Endodermal cell (in vitro differentiated cells): ENCODE results near the gene GMPPB. TPM values are rescaled to one million over a fixed set of nuclear protein-coding genes. Genes with fewer than 3 reads are reported as not detected.

ENCODE experiments used
- DNase-seq: peaks from one replicate; pipeline ENCODE4 v3.0.0-alpha.2; 2017
- H3K27ac ChIP-seq: 2 replicates; pipeline ENCODE4 v1.5.1; 2013; ENCODE audit warnings: mild to moderate bottlenecking, low read depth, low read length, moderate library complexity
- H3K27me3 ChIP-seq: 2 replicates; pipeline ENCODE4 v1.6.1; 2013; ENCODE audit warnings: mild to moderate bottlenecking, low read length, moderate library complexity; ENCODE audit not compliant: insufficient read depth, control insufficient read depth, poor library complexity, severe bottlenecking
- H3K36me3 ChIP-seq: 2 replicates; pipeline ENCODE4 v1.7.0; 2013; ENCODE audit warnings: mild to moderate bottlenecking, low read length, moderate library complexity; ENCODE audit not compliant: control insufficient read depth, insufficient read depth
- H3K4me1 ChIP-seq: one replicate; pipeline ENCODE4 v1.7.0; 2013; ENCODE audit warnings: low read length; ENCODE audit not compliant: control insufficient read depth, insufficient read depth
- H3K4me3 ChIP-seq: 2 replicates; pipeline ENCODE4 v1.5.1; 2013; ENCODE audit warnings: mild to moderate bottlenecking, low read length, moderate library complexity
- H3K9ac ChIP-seq: 2 replicates; pipeline ENCODE4 v1.6.1; 2013; ENCODE audit warnings: mild to moderate bottlenecking, low read length, moderate library complexity; ENCODE audit not compliant: poor library complexity, severe bottlenecking; ENCODE audit errors: extremely low read depth
- H3K9me3 ChIP-seq: 2 replicates; pipeline ENCODE4 v1.6.1; 2013; ENCODE audit warnings: mild to moderate bottlenecking, low read length, moderate library complexity; ENCODE audit not compliant: control insufficient read depth
- H3K27ac Mint-ChIP-seq: 2 replicates; pipeline ENCODE4 v1.8.0; 2020; ENCODE audit warnings: mixed read lengths
- H3K27me3 Mint-ChIP-seq: 2 replicates; pipeline ENCODE4 v1.8.0; 2021; ENCODE audit warnings: mild to moderate bottlenecking, mixed read lengths; ENCODE audit not compliant: insufficient read depth
- H3K36me3 Mint-ChIP-seq: 2 replicates; pipeline ENCODE4 v1.8.0; 2020; ENCODE audit warnings: low read depth, mixed read lengths
- H3K4me1 Mint-ChIP-seq: 2 replicates; pipeline ENCODE4 v1.8.0; 2020; ENCODE audit warnings: mixed read lengths
- H3K4me3 Mint-ChIP-seq: 2 replicates; pipeline ENCODE4 v1.8.0; 2020; ENCODE audit warnings: mild to moderate bottlenecking, moderate library complexity, mixed read lengths
- H3K9me3 Mint-ChIP-seq: 2 replicates; pipeline ENCODE4 v1.8.0; 2020; ENCODE audit warnings: mild to moderate bottlenecking, mixed read lengths
- WGBS, 2 experiments: methylation state at CpG; one replicate each; pipeline versions ENCODE4 v1.1.5 to v1.1.7; 2013; ENCODE audit warnings: missing lambda C conversion rate in 2 of 2, mixed read lengths in 1 of 2; ENCODE audit not compliant: insufficient coverage in 1 of 2, insufficient read length in 1 of 2; 5-methylcytosine and 5-hydroxymethylcytosine counted together
- total RNA-seq, 2 donors: library from RNA; stranded (reverse); fragmentation: NEBNext Ultra II Directional in 1 of 2; extraction: Animal tissue kit (Norgen Biotek cat#: 25700) in 1 of 2; gene quantifications; 2 replicates in 1 of 2; 3 replicates in 1 of 2; pipeline ENCODE4 v1.2.1, GENCODE V29; 2021
- TF ChIP-seq, protein P1 (sequence below): fragments of 200-600 bp; sonication (generic); conservative IDR thresholded peaks from 2 replicates; pipeline ENCODE4 v1.5.0; 2021; ENCODE audit warnings: antibody characterized with exemption, mild to moderate bottlenecking

GMPPB gene
- total RNA-seq, 2 donors from 2014 or later: 35.5 to 38.2 TPM

GRCh38 chr3:49769926-49770325, 46.2 kb upstream of the GMPPB start:
- Histone ChIP-seq H3K27ac (no peak overlapping the region), H3K9ac (no peak overlapping the region), H3K36me3 (peaks cover 45% of the 10 kb centered on the region), H3K4me3 (no peak overlapping the region), H3K4me1 (no peaks in the 10 kb centered on the region), H3K27me3 (no peaks in the 10 kb centered on the region), H3K9me3 (no peaks in the 10 kb centered on the region)
- TF ChIP-seq, protein P1, sequence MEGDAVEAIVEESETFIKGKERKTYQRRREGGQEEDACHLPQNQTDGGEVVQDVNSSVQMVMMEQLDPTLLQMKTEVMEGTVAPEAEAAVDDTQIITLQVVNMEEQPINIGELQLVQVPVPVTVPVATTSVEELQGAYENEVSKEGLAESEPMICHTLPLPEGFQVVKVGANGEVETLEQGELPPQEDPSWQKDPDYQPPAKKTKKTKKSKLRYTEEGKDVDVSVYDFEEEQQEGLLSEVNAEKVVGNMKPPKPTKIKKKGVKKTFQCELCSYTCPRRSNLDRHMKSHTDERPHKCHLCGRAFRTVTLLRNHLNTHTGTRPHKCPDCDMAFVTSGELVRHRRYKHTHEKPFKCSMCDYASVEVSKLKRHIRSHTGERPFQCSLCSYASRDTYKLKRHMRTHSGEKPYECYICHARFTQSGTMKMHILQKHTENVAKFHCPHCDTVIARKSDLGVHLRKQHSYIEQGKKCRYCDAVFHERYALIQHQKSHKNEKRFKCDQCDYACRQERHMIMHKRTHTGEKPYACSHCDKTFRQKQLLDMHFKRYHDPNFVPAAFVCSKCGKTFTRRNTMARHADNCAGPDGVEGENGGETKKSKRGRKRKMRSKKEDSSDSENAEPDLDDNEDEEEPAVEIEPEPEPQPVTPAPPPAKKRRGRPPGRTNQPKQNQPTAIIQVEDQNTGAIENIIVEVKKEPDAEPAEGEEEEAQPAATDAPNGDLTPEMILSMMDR: no peak
- Mint-ChIP-seq H3K27ac (no peak overlapping the region), H3K9me3 (no peaks in the 10 kb centered on the region), H3K36me3 (peaks cover 26% of the 10 kb centered on the region), H3K4me1 (no peaks in the 10 kb centered on the region), H3K4me3 (no peak overlapping the region), H3K27me3 (no peaks in the 10 kb centered on the region)
- DNase-seq: no peak

GRCh38 chr3:49769286-49769915, 45.6 kb upstream of the GMPPB start:
- H3K4me3 ChIP-seq: no peak overlapping the region

DNA sequence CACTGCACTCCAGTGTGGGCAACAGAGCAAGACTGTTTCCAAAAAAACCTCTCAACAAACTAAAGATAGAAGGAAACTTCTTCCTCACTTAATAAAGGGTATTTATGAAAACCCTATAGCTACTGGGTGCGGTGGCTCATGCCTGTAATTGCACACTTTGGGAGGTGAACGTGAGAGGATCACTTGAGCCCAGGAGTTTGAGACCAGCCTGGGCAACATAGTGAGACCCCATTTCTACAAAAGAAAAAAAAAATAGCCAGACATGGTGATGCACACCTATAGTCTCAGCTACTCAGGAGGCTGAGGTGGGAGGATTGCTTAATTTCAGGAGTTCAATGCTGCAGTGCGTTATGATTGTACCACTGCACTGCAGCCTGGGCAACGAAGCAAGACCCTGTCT, 40.2 kb upstream of the GMPPB start:
- Mint-ChIP-seq H3K9me3 (no peaks in the 10 kb centered on the region), H3K36me3 (peaks cover 30% of the 10 kb centered on the region), H3K4me1 (no peaks in the 10 kb centered on the region)

More at GRCh38 chr3:49769286-49769915, 45.6 kb upstream of the GMPPB start:
- H3K4me1 ChIP-seq: no peaks in the 10 kb centered on the region
- 94% methylated on average over 3 of the region's 3 CpGs; no CpG with 5 or more reads in 1 of the 2 experiments for WGBS, 2 experiments
- no peaks in the 10 kb centered on the region for H3K9me3 ChIP-seq
- no peaks in the 10 kb centered on the region for H3K27me3 ChIP-seq
- TF ChIP-seq, protein P1: no peak
- H3K4me3 Mint-ChIP-seq: no peak overlapping the region
- no peaks in the 10 kb centered on the region for H3K9me3 Mint-ChIP-seq
- no peak for DNase-seq
- peaks cover 45% of the 10 kb centered on the region for H3K36me3 ChIP-seq
- no peak overlapping the region for H3K9ac ChIP-seq
- peaks cover 28% of the 10 kb centered on the region for H3K36me3 Mint-ChIP-seq
- H3K27me3 Mint-ChIP-seq: no peaks in the 10 kb centered on the region
- no peaks in the 10 kb centered on the region for H3K4me1 Mint-ChIP-seq
- H3K27ac ChIP-seq: no peak overlapping the region
- no peak overlapping the region for H3K27ac Mint-ChIP-seq

More for the DNA sequence above, 40.2 kb upstream of the GMPPB start:
- Mint-ChIP-seq H3K4me3 (no peak overlapping the region), H3K27me3 (no peaks in the 10 kb centered on the region), H3K27ac (no peak overlapping the region)
- TF ChIP-seq, protein P1: no peak
- DNase-seq: no peak
- Histone ChIP-seq H3K27me3 (no peaks in the 10 kb centered on the region), H3K9ac (no peak overlapping the region), H3K4me1 (no peaks in the 10 kb centered on the region), H3K27ac (no peak overlapping the region), H3K36me3 (peaks cover 34% of the 10 kb centered on the region), H3K4me3 (no peak overlapping the region), H3K9me3 (no peaks in the 10 kb centered on the region)
- 87 to 93% methylated on average over 2 to 4 of the region's 4 CpGs for WGBS, 2 experiments
